Hematopoietic multipotent progenitor cell treated with erythropoietin and hydrocortisone succinate and interleukin-3 and kit ligand, for 15 days (in vitro differentiated cells): Measurements from ENCODE around the gene CTSZ.
"Not testable (repeated sequence)": the region's sequence is repeated elsewhere in the genome, so short reads cannot be mapped to it uniquely, and the experiment has no call there.

Source experiments
- DNase-seq: peaks from one replicate; pipeline ENCODE4 v3.0.0-alpha.2; 2015; ENCODE audit warnings: low spot score

CTSZ gene

GRCh38 chr20:58978351-58979190, 28.5 kb downstream of the CTSZ start:
- DNase-seq = no peak

- no peak for DNase-seq
Observed at GRCh38 chr20:58976061-58976730, 30.9 kb downstream of the CTSZ start.

- DNase-seq = no peak
Observed at GRCh38 chr20:58975353-58975752, 31.7 kb downstream of the CTSZ start.

GRCh38 chr20:58973866-58974265, 33.2 kb downstream of the CTSZ start:
- DNase-seq = no peak

GRCh38 chr20:58973179-58973578, 33.9 kb downstream of the CTSZ start:
- no peak for DNase-seq

GRCh38 chr20:58971429-58971828, 35.6 kb downstream of the CTSZ start:
- DNase-seq = no peak

GRCh38 chr20:58970146-58970545, 36.9 kb downstream of the CTSZ start:
- no peak for DNase-seq

- no peak for DNase-seq
Observed at GRCh38 chr20:58969439-58969838, 37.6 kb downstream of the CTSZ start.

- DNase-seq = no peak
Observed at GRCh38 chr20:58967652-58968429, 39.2 kb downstream of the CTSZ start.

GRCh38 chr20:58965270-58966064, 41.6 kb downstream of the CTSZ start:
- no peak for DNase-seq

- not testable (repeated sequence) for DNase-seq
Observed at GRCh38 chr20:58963922-58964321, 43.1 kb downstream of the CTSZ start.

- DNase-seq = no peak
Observed at GRCh38 chr20:58963060-58963584, 43.9 kb downstream of the CTSZ start.

GRCh38 chr20:58959652-58960051, 47.4 kb downstream of the CTSZ start:
- no peak for DNase-seq

GRCh38 chr20:58956078-58956477, 51.0 kb downstream of the CTSZ start:
- no peak for DNase-seq

GRCh38 chr20:58953050-58953449, 54.0 kb downstream of the CTSZ start:
- DNase-seq = no peak

- peak; percentile 15 for DNase-seq
Observed at GRCh38 chr20:58950603-58951002, 56.5 kb downstream of the CTSZ start.

- not testable (repeated sequence) for DNase-seq
Observed at GRCh38 chr20:58947797-58948388, 59.2 kb downstream of the CTSZ start.

GRCh38 chr20:58945965-58946631, 61.0 kb downstream of the CTSZ start:
- no peak for DNase-seq
